Pancreas (tissue), 10 donors: Measurements from ENCODE around the gene ATP2C2. TPM values are rescaled to one million over a fixed set of nuclear protein-coding genes. Genes with fewer than 3 reads are reported as not detected.

Experiments
- ATAC-seq, 4 donors: fragments of 200-7000 bp; cut with Tn5 transposase; one replicate each; pipeline versions ENCODE4 v1.8.0 to v1.9.1; 2020; ENCODE audit warnings: mild to moderate bottlenecking in 4 of 4, moderate library complexity in 4 of 4
- DNase-seq, 6 donors: peaks; one replicate each; pipeline ENCODE4 v3.0.0-alpha.2; 2020
- FAIRE-seq: peaks from 2 replicates; lab custom pipeline; 2012; peaks lifted over from hg19 to GRCh38; lab: Jason Lieb, UNC
- H3K27ac ChIP-seq, 4 donors: fragments of 200-600 bp; sonication (generic); 1 replicate in 3 of 4; 2 replicates in 1 of 4; pipeline versions ENCODE4 v1.5.0 to v1.8.0; 2020
- H3K27me3 ChIP-seq, 4 donors: fragments of 200-600 bp; one replicate each; pipeline ENCODE4 v1.8.0; 2021
- H3K36me3 ChIP-seq, 3 donors: fragments of 200-600 bp; sonication (generic) in 1 of 3; one replicate each; pipeline versions ENCODE4 v1.5.0 to v1.8.0; 2020 to 2021
- H3K4me1 ChIP-seq, 3 donors: fragments of 200-600 bp; one replicate each; pipeline ENCODE4 v1.8.0; 2021
- H3K4me3 ChIP-seq, 4 donors: fragments of 200-600 bp; sonication (generic) in 2 of 4; one replicate each; pipeline versions ENCODE4 v1.5.0 to v1.8.0; 2020 to 2021
- H3K9me3 ChIP-seq, 4 donors: fragments of 200-600 bp; one replicate each; pipeline ENCODE4 v1.8.0; 2021
- CTCF ChIP-seq, 4 donors: fragments of 200-600 bp; sonication (generic) in 3 of 4; IDR thresholded peaks; one replicate each; pipeline versions ENCODE4 v1.5.0 to v1.8.0; 2021; ENCODE audit warnings: antibody characterized with exemption in 4 of 4
- WGBS, 2 donors: extraction: QIAGEN DNeasy Blood & Tissue Kit; methylation state at CpG; one replicate each; pipeline ENCODE4 v1.1.7; 2013; 5-methylcytosine and 5-hydroxymethylcytosine counted together
- intact Hi-C, 3 donors: fragments of 100-400 bp; cut with DNase I; formaldehyde crosslinking; loops; one replicate each; pipeline versions ENCODE4 v1.11.1 to v1.14.2; 2022
- polyA plus RNA-seq, 2 donors: library from polyadenylated mRNA; stranded (reverse); fragments of 200-250 nt; gene quantifications; one replicate each; pipeline ENCODE4 v1.2.3, GENCODE V29; 2013
- total RNA-seq, 6 donors: library from RNA; stranded (reverse); fragmentation: NEBNext Ultra II Directional in 4 of 6; extraction: Animal tissue kit (Norgen Biotek cat#: 25700) in 4 of 6; gene quantifications; one replicate each; pipeline versions ENCODE4 v1.2.1 to v1.2.4, GENCODE V29; 2021 to 2023
- donor health status: healthy with polysubstance abuse.
- donor health status: DM: no; HTN: no; CAD: no; lungs with moderate emphysema.
- donor health status: DM: no; HTN: no; CAD: no.
- donor health status: control.
- donor health status: control.
- donor health status: Bipolar disorder and iron deficiency.
- donor health status: DM: yes; HTN: yes; CAD: no.
- donor health status: DM: no; HTN: no; CAD: no.
- donor health status: DM: no; HTN: no; CAD: no.
- donor health status: DM: yes; HTN: yes; CAD: no.

Gene ATP2C2
- total and polyA plus RNA-seq, 8 donors = 0.47 to 6.3 (median 2.2) TPM

GRCh38 chr16:84361546-84361945, 6.8 kb upstream of the ATP2C2 start:
- Histone ChIP-seq H3K4me1 (no peaks in the 10 kb centered on the region), H3K36me3 (no peaks in the 10 kb centered on the region), H3K27me3 (no peaks in the 10 kb centered on the region), H3K27ac (no peak overlapping the region), H3K4me3 (no peak overlapping the region), H3K9me3 (no peaks in the 10 kb centered on the region)
- FAIRE-seq (no peak), DNase-seq (no peak), ATAC-seq (peak in 1 of 4 donors; percentile 50)
- intact Hi-C loops = no loop called here
- 68 to 77% methylated on average over 5 of the region's 5 CpGs for WGBS, 2 donors
- no peak for TF ChIP-seq CTCF (IDR thresholded peaks at IDR 0.05)

GRCh38 chr16:84362471-84362941, 5.8 kb upstream of the ATP2C2 start:
- TF ChIP-seq CTCF (IDR thresholded peaks at IDR 0.05) = no peak
- Histone ChIP-seq H3K4me3 (no peak overlapping the region), H3K9me3 (no peaks in the 10 kb centered on the region), H3K36me3 (no peaks in the 10 kb centered on the region), H3K27ac (no peak overlapping the region), H3K4me1 (no peaks in the 10 kb centered on the region), H3K27me3 (no peaks in the 10 kb centered on the region)
- 53 to 59% methylated on average over 12 to 13 of the region's 13 CpGs for WGBS, 2 donors
- intact Hi-C loops = no loop called here
- DNase-seq (no peak), ATAC-seq (no peak), FAIRE-seq (no peak)

GRCh38 chr16:84366208-84366607, 2.1 kb upstream of the ATP2C2 start:
- Histone ChIP-seq H3K36me3 (no peaks in the 10 kb centered on the region), H3K27ac (no peak overlapping the region), H3K27me3 (no peaks in the 10 kb centered on the region), H3K4me3 (no peak overlapping the region), H3K4me1 (no peaks in the 10 kb centered on the region), H3K9me3 (no peaks in the 10 kb centered on the region)
- no peak for FAIRE-seq
- no peak for ATAC-seq
- intact Hi-C loops = no loop called here
- no peak for TF ChIP-seq CTCF (IDR thresholded peaks at IDR 0.05)
- DNase-seq = no peak
- 68 to 84% methylated on average over 9 of the region's 9 CpGs for WGBS, 2 donors

- Histone ChIP-seq H3K4me3 (no peak overlapping the region), H3K36me3 (no peaks in the 10 kb centered on the region), H3K27ac (no peak overlapping the region), H3K9me3 (no peaks in the 10 kb centered on the region), H3K4me1 (no peaks in the 10 kb centered on the region), H3K27me3 (no peaks in the 10 kb centered on the region)
- DNase-seq = no peak
- intact Hi-C loops = no loop called here
- FAIRE-seq = no peak
- 25 to 33% methylated on average over 9 of the region's 9 CpGs for WGBS, 2 donors
- TF ChIP-seq CTCF (IDR thresholded peaks at IDR 0.05) = no peak
- peak in 2 of 4 donors; percentile 2 to 17 for ATAC-seq
Observed at GRCh38 chr16:84367297-84367680, 1.0 kb upstream of the ATP2C2 start.

GRCh38 chr16:84367750-84368307, 509 bp upstream of the ATP2C2 start:
- Histone ChIP-seq H3K4me3 (peak overlapping the region; percentile 15 to 52 (median 36)), H3K27me3 (no peaks in the 10 kb centered on the region), H3K27ac (no peak overlapping the region), H3K4me1 (no peaks in the 10 kb centered on the region), H3K36me3 (no peaks in the 10 kb centered on the region), H3K9me3 (no peaks in the 10 kb centered on the region)
- intact Hi-C loops = no loop called here
- DNase-seq = peak; percentile 4 to 75 (median 38)
- peak; percentile 69 to 79 (median 76) for ATAC-seq
- TF ChIP-seq CTCF (IDR thresholded peaks at IDR 0.05) = no peak
- no peak for FAIRE-seq
- 15 to 17% methylated on average over 27 of the region's 27 CpGs for WGBS, 2 donors
